Liver (tissue), 9 donors: ENCODE results near the gene CD46. TPM values are rescaled to one million over a fixed set of nuclear protein-coding genes. Genes with fewer than 3 reads are reported as not detected.

Experiments used
- DNase-seq: peaks from one replicate; pipeline ENCODE4 v3.0.0-alpha.2; 2017; ENCODE audit warnings: low spot score
- H3K27ac ChIP-seq, 2 donors: one replicate each; pipeline ENCODE4 v1.7.0; 2013; ENCODE audit warnings: inconsistent platforms in 2 of 2, low read length in 2 of 2, control low read depth in 1 of 2, low read depth in 1 of 2, mild to moderate bottlenecking in 1 of 2
- H3K27me3 ChIP-seq, 4 donors: one replicate each; pipeline versions ENCODE4 v1.6.1 to v1.7.0; 2013; ENCODE audit warnings: low read length in 3 of 4, inconsistent platforms in 1 of 4, mild to moderate bottlenecking in 1 of 4, moderate library complexity in 1 of 4; ENCODE audit not compliant: control insufficient read depth in 4 of 4, insufficient read depth in 4 of 4
- H3K36me3 ChIP-seq, 4 donors: one replicate each; pipeline versions ENCODE4 v1.6.1 to v1.7.0; 2013; ENCODE audit warnings: low read length in 3 of 4, mild to moderate bottlenecking in 3 of 4, low read depth in 1 of 4, moderate library complexity in 1 of 4; ENCODE audit not compliant: control insufficient read depth in 4 of 4, insufficient read depth in 3 of 4
- H3K4me1 ChIP-seq, 4 donors: one replicate each; pipeline versions ENCODE4 v1.6.1 to v1.7.0; 2013; ENCODE audit warnings: low read length in 3 of 4, mild to moderate bottlenecking in 3 of 4, moderate library complexity in 1 of 4; ENCODE audit not compliant: control insufficient read depth in 4 of 4, insufficient read depth in 4 of 4
- H3K4me3 ChIP-seq, 3 donors: one replicate each; pipeline versions ENCODE4 v1.6.1 to v1.7.0; 2013; ENCODE audit warnings: low read length in 3 of 3, control low read depth in 1 of 3, low read depth in 1 of 3, mild to moderate bottlenecking in 1 of 3
- H3K9ac ChIP-seq, 2 donors: one replicate each; pipeline ENCODE4 v1.7.0; 2013; ENCODE audit warnings: low read length in 2 of 2, mild to moderate bottlenecking in 2 of 2, moderate library complexity in 2 of 2, control low read depth in 1 of 2, low read depth in 1 of 2
- H3K9me3 ChIP-seq, 4 donors: one replicate each; pipeline versions ENCODE4 v1.6.1 to v1.7.0; 2013; ENCODE audit warnings: low read length in 3 of 4; ENCODE audit not compliant: control insufficient read depth in 4 of 4
- EGR1 ChIP-seq, 2 donors: IDR thresholded peaks; 2 replicates each; pipeline ENCODE4 v1.6.1; 2016 to 2018; ENCODE audit warnings: antibody characterized with exemption in 2 of 2, low read depth in 2 of 2
- FOXA2 ChIP-seq: IDR thresholded peaks from 2 replicates; pipeline ENCODE4 v1.6.1; 2016; ENCODE audit warnings: antibody characterized with exemption
- GABPA ChIP-seq, 2 donors: IDR thresholded peaks in 1 of 2; conservative IDR thresholded peaks in 1 of 2; 2 replicates each; pipeline ENCODE4 v1.6.1; 2016; ENCODE audit warnings: antibody characterized with exemption in 2 of 2, mild to moderate bottlenecking in 1 of 2, moderate library complexity in 1 of 2
- HNF4A ChIP-seq, 2 donors: conservative IDR thresholded peaks; 2 replicates each; pipeline ENCODE4 v1.6.1; 2016; ENCODE audit warnings: antibody characterized with exemption in 2 of 2, mild to moderate bottlenecking in 2 of 2
- HNF4G ChIP-seq: IDR thresholded peaks from 2 replicates; pipeline ENCODE4 v1.6.1; 2016; ENCODE audit warnings: antibody characterized with exemption
- JUND ChIP-seq, 2 donors: IDR thresholded peaks; 2 replicates each; pipeline ENCODE4 v1.6.1; 2016; ENCODE audit warnings: antibody characterized with exemption in 2 of 2
- RAD21 ChIP-seq, 2 donors: IDR thresholded peaks; 2 replicates each; pipeline ENCODE4 v1.6.1; 2016; ENCODE audit warnings: antibody characterized with exemption in 2 of 2, mild to moderate bottlenecking in 2 of 2
- RXRA ChIP-seq, 2 donors: IDR thresholded peaks; 2 replicates each; pipeline ENCODE4 v1.6.1; 2017 to 2018; ENCODE audit warnings: antibody characterized with exemption in 2 of 2, mild to moderate bottlenecking in 1 of 2
- SP1 ChIP-seq: IDR thresholded peaks from 2 replicates; pipeline ENCODE4 v1.6.1; 2018; ENCODE audit warnings: antibody characterized with exemption, mild to moderate bottlenecking
- TAF1 ChIP-seq: conservative IDR thresholded peaks from 2 replicates; pipeline ENCODE4 v1.6.1; 2016; ENCODE audit warnings: antibody characterized with exemption, mild to moderate bottlenecking
- YY1 ChIP-seq: IDR thresholded peaks from 2 replicates; pipeline ENCODE4 v1.6.1; 2016; ENCODE audit warnings: antibody characterized with exemption, mild to moderate bottlenecking
- WGBS: extraction: QIAGEN DNeasy Blood & Tissue Kit; methylation state at CpG from one replicate; pipeline ENCODE4 v1.1.7; 2013; 5-methylcytosine and 5-hydroxymethylcytosine counted together
- polyA plus RNA-seq, 2 donors: library from polyadenylated mRNA; stranded (reverse) in 1 of 2; unstranded in 1 of 2; fragments of 200-250 nt in 1 of 2; fragments of >200 nt in 1 of 2; fragmentation: Nextera tagmentation in 1 of 2; extraction: Ambion mirVana in 1 of 2; gene quantifications; one replicate each; pipeline versions ENCODE4 v1.2.1 to v1.2.3, GENCODE V29; 2013 to 2015
- total RNA-seq, 2 donors: library from RNA; depleted of rRNA; stranded (reverse); fragments of >200 nt; gene quantifications; one replicate each; pipeline ENCODE4 v1.2.3, GENCODE V29; 2014
- TF ChIP-seq, protein P1 (sequence below): fragments of 150-350 bp; IDR thresholded peaks from 2 replicates; pipeline ENCODE4 v1.5.1; 2017; ENCODE audit warnings: improper control_type of control experiment, low read depth, low read length; ENCODE audit not compliant: missing input control
- TF ChIP-seq, protein P2 (sequence below): IDR thresholded peaks from 2 replicates; pipeline ENCODE4 v1.6.1; 2016; ENCODE audit warnings: antibody characterized with exemption, mild to moderate bottlenecking
- TF ChIP-seq, protein P3 (sequence below): IDR thresholded peaks from 2 replicates; pipeline ENCODE4 v1.6.1; 2016; ENCODE audit warnings: antibody characterized with exemption
- TF ChIP-seq, protein P4 (sequence below): IDR thresholded peaks from 2 replicates; pipeline ENCODE4 v1.6.1; 2016; ENCODE audit warnings: antibody characterized with exemption
- donor health status: healthy.
- donor health status: healthy.
- donor health status: healthy.
- donor health status: healthy.
- donor health status: healthy.

The CD46 gene
- total and polyA plus RNA-seq, 4 donors, result 71.3 to 177 (median 121) TPM

DNA sequence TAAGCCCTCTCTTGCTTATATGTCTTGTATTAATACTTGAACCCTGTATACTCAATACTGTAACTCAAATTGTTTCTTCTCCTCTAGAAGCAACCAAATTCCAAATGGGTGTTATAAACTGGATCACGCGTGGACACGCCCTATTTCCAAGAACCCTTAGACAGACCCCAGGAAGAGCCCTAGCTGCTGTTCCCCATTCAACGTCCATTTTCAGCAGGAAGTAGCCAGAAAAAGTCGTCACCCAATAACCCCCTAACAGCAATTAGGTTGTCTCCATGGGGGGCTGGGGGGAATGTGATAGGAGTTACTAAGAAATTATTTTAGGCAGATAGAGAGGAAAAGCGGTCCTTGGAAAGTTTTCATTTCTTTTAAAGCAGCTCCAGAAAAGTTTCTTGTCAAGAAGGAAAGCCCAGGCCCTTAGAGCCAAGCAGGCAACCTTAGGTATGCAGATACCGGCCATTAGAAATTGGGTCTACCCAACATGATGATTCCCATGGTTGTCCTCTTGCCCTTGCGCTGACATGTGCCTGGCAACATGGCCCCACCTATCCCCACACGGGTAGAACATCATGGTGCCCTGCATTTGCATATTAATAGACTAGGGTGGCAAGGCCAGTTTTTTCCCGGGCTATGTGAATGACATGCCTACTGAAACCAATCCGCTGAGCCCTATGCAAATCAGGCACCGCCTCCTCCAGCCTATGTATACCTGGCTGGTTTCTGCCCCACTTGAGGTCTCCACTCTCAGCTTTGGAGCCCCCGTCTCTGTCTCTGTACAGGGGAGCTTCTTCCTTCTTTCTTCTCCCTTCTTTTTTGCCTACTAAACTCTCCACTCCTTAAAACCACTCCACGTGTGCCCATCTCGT, 4.0 kb upstream of the CD46 start:
- H3K27me3 ChIP-seq, result no peaks in the 10 kb centered on the region
- no peak overlapping the region for H3K9ac ChIP-seq
- H3K36me3 ChIP-seq, result no peaks in the 10 kb centered on the region
- H3K9me3 ChIP-seq, result no peaks in the 10 kb centered on the region
- no peak overlapping the region for H3K27ac ChIP-seq
- H3K4me1 ChIP-seq, result peaks cover 0 to 5% (median under 1%) of the 10 kb centered on the region in 4 donors
- WGBS, result 93% methylated on average over 15 of the region's 15 CpGs
- no peak for DNase-seq
- H3K4me3 ChIP-seq, result no peak overlapping the region
- TF ChIP-seq HNF4G (no peak), RXRA (IDR thresholded peaks at IDR 0.05) (no peak), HNF4A (conservative IDR thresholded peaks at IDR 0.05) (no peak), YY1 (no peak), SP1 (no peak), JUND (IDR thresholded peaks at IDR 0.05) (no peak), RAD21 (IDR thresholded peaks at IDR 0.05) (no peak), FOXA2 (no peak)
- TF ChIP-seq, protein P1, sequence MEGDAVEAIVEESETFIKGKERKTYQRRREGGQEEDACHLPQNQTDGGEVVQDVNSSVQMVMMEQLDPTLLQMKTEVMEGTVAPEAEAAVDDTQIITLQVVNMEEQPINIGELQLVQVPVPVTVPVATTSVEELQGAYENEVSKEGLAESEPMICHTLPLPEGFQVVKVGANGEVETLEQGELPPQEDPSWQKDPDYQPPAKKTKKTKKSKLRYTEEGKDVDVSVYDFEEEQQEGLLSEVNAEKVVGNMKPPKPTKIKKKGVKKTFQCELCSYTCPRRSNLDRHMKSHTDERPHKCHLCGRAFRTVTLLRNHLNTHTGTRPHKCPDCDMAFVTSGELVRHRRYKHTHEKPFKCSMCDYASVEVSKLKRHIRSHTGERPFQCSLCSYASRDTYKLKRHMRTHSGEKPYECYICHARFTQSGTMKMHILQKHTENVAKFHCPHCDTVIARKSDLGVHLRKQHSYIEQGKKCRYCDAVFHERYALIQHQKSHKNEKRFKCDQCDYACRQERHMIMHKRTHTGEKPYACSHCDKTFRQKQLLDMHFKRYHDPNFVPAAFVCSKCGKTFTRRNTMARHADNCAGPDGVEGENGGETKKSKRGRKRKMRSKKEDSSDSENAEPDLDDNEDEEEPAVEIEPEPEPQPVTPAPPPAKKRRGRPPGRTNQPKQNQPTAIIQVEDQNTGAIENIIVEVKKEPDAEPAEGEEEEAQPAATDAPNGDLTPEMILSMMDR, result no peak
- TF ChIP-seq, protein P2, sequence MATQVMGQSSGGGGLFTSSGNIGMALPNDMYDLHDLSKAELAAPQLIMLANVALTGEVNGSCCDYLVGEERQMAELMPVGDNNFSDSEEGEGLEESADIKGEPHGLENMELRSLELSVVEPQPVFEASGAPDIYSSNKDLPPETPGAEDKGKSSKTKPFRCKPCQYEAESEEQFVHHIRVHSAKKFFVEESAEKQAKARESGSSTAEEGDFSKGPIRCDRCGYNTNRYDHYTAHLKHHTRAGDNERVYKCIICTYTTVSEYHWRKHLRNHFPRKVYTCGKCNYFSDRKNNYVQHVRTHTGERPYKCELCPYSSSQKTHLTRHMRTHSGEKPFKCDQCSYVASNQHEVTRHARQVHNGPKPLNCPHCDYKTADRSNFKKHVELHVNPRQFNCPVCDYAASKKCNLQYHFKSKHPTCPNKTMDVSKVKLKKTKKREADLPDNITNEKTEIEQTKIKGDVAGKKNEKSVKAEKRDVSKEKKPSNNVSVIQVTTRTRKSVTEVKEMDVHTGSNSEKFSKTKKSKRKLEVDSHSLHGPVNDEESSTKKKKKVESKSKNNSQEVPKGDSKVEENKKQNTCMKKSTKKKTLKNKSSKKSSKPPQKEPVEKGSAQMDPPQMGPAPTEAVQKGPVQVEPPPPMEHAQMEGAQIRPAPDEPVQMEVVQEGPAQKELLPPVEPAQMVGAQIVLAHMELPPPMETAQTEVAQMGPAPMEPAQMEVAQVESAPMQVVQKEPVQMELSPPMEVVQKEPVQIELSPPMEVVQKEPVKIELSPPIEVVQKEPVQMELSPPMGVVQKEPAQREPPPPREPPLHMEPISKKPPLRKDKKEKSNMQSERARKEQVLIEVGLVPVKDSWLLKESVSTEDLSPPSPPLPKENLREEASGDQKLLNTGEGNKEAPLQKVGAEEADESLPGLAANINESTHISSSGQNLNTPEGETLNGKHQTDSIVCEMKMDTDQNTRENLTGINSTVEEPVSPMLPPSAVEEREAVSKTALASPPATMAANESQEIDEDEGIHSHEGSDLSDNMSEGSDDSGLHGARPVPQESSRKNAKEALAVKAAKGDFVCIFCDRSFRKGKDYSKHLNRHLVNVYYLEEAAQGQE, result no peak
- TF ChIP-seq, protein P3, sequence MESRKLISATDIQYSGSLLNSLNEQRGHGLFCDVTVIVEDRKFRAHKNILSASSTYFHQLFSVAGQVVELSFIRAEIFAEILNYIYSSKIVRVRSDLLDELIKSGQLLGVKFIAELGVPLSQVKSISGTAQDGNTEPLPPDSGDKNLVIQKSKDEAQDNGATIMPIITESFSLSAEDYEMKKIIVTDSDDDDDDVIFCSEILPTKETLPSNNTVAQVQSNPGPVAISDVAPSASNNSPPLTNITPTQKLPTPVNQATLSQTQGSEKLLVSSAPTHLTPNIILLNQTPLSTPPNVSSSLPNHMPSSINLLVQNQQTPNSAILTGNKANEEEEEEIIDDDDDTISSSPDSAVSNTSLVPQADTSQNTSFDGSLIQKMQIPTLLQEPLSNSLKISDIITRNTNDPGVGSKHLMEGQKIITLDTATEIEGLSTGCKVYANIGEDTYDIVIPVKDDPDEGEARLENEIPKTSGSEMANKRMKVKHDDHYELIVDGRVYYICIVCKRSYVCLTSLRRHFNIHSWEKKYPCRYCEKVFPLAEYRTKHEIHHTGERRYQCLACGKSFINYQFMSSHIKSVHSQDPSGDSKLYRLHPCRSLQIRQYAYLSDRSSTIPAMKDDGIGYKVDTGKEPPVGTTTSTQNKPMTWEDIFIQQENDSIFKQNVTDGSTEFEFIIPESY, result no peak

DNA sequence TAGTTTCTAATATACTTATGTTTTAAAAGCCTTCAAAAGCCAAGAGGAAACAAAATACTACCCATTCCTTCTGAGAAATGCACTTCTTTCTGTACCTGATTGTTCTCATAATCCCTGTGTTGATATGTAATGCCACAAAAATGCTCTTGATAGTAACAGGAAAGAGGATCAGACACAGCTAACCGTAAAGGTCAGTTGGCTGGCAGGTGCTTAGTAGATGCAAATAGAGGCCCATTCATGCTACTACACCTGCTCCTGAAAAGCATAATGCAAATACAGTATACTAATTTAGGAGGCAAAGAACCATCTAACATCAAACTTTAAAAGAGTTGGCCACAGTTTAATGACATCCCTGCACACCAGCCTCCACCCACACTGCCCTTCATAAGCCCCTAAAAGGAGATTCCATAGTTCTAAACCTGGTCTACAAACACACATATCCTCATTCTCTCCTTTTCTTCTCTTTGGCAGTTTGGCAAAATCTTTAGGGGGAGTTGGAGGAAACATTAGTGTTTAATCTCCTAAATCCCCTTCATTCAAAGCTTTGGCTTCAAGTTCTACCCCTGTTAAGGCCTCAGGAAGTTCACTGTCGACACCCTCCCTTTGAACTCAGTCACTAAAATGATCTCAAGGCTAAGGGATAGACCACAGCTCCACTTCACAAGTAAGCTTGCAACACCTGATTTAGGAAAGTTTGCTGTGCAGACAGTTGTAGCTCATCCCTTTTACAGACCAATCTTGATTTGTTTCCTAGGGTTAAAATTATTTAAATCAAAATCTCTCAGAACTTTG, 2.9 kb upstream of the CD46 start:
- 67% methylated on average over 2 of the region's 2 CpGs for WGBS
- Histone ChIP-seq H3K4me1 (peaks cover 0 to 16% (median 7%) of the 10 kb centered on the region in 4 donors), H3K4me3 (no peak overlapping the region), H3K9ac (no peak overlapping the region), H3K27ac (no peak overlapping the region), H3K36me3 (no peaks in the 10 kb centered on the region), H3K9me3 (no peaks in the 10 kb centered on the region), H3K27me3 (no peaks in the 10 kb centered on the region)
- no peak for DNase-seq
- TF ChIP-seq EGR1 (IDR thresholded peaks at IDR 0.05; ENCODE audit: low read depth in 2 of 2) (no peak), RAD21 (IDR thresholded peaks at IDR 0.05) (no peak), SP1 (no peak), JUND (IDR thresholded peaks at IDR 0.05) (no peak), GABPA (IDR thresholded peaks at IDR 0.05 in 1 of 2, conservative IDR thresholded peaks at IDR 0.05 in 1 of 2) (no peak), TAF1 (no peak), YY1 (no peak)
- TF ChIP-seq, protein P3, result no peak
- TF ChIP-seq, protein P2, result no peak
- TF ChIP-seq, protein P4, sequence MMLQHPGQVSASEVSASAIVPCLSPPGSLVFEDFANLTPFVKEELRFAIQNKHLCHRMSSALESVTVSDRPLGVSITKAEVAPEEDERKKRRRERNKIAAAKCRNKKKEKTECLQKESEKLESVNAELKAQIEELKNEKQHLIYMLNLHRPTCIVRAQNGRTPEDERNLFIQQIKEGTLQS, result no peak
